Measurements from ENCODE around the gene KMT2C.

The KMT2C gene

DNA sequence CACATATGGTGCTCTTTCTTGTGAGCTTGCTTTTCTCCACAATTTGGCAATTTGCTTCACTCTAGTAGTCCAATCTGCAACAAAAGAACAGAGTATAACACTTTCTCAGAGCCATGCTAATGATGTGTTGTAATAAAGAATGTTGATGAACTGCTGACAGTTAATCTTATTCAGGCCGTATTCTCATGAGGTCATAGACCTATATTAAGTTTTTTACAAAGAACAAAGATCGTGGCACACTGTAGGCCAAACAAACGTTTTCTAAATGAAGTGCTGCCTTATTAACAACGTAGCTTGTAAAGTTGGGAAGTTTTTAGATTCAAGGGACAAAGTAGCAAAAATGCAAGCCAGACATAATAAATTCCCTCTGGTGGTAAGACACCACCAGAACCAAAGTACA, 250.2 kb downstream of the KMT2C start:
- H3K27me3 ChIP-seq (ENCODE audit: insufficient read depth, low read length, poor library complexity): no peaks in the 10 kb centered on the region
- ATAC-seq (ENCODE audit: insufficient read depth, low read depth) (no peak), DNase-seq (no peak)
- TF ChIP-seq CTCF (IDR thresholded peaks at IDR 0.05; ENCODE audit: borderline replicate concordance, extremely low read depth, low read length, poor library complexity, severe bottlenecking): no peak
- H3K4me2 ChIP-seq (ENCODE audit: insufficient read depth, low read length): no peak overlapping the region
- no peaks in the 10 kb centered on the region for H3K9me3 ChIP-seq (ENCODE audit: insufficient read depth, low read length, severe bottlenecking)
- H3K4me3 ChIP-seq (ENCODE audit: low read depth in 1 of 2, low read length in 2 of 2): no peak overlapping the region
- no peak overlapping the region for H3K9ac ChIP-seq (ENCODE audit: low read depth, low read length)
- no peaks in the 10 kb centered on the region for H3K79me2 ChIP-seq (ENCODE audit: insufficient read depth, low read length)
- no peaks in the 10 kb centered on the region for H4K20me1 ChIP-seq (ENCODE audit: insufficient read depth, low read length)
- peaks cover 85% of the 10 kb centered on the region for H3K36me3 ChIP-seq (ENCODE audit: insufficient read depth, low read length)
- no peaks in the 10 kb centered on the region for H3K4me1 ChIP-seq (ENCODE audit: insufficient read depth, low read length)
- no peak overlapping the region for H2AFZ ChIP-seq (ENCODE audit: low read depth, low read length)
- no peak overlapping the region for H3K27ac ChIP-seq (ENCODE audit: low read length)

DNA sequence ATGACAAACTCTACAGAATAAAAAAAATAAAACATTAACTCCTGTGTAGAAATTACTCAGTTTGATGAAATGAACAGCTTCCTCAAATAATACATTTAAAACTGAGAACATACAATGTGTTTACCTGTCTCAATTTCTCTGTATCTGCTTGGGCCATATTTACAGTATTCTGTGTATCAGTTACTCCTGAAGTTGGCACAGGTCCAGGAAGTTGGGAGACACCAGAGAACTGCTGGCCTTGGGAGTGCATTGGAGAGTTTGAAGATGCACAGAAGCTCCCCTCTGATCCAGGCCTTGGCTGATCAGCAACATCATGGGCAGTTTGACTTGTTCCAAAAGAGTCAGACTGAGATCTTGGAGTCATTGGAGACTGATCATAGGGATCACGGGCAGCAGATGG, 255.2 kb downstream of the KMT2C start:
- H3K27me3 ChIP-seq (ENCODE audit: insufficient read depth, low read length, poor library complexity): no peaks in the 10 kb centered on the region
- H3K4me2 ChIP-seq (ENCODE audit: insufficient read depth, low read length): no peak overlapping the region
- H3K4me1 ChIP-seq (ENCODE audit: insufficient read depth, low read length): no peaks in the 10 kb centered on the region
- H3K27ac ChIP-seq (ENCODE audit: low read length): no peak overlapping the region
- no peak overlapping the region for H3K9ac ChIP-seq (ENCODE audit: low read depth, low read length)
- H3K36me3 ChIP-seq (ENCODE audit: insufficient read depth, low read length): peaks cover 86% of the 10 kb centered on the region
- DNase-seq (no peak), ATAC-seq (ENCODE audit: insufficient read depth, low read depth) (no peak)
- H2AFZ ChIP-seq (ENCODE audit: low read depth, low read length): no peak overlapping the region
- H3K4me3 ChIP-seq (ENCODE audit: low read depth in 1 of 2, low read length in 2 of 2): no peak overlapping the region
- TF ChIP-seq EZH2 (IDR thresholded peaks at IDR 0.05; ENCODE audit: borderline replicate concordance, low read depth, low read length, severe bottlenecking): no peak
- no peaks in the 10 kb centered on the region for H3K9me3 ChIP-seq (ENCODE audit: insufficient read depth, low read length, severe bottlenecking)
- no peaks in the 10 kb centered on the region for H3K79me2 ChIP-seq (ENCODE audit: insufficient read depth, low read length)
- H4K20me1 ChIP-seq (ENCODE audit: insufficient read depth, low read length): no peaks in the 10 kb centered on the region

DNA sequence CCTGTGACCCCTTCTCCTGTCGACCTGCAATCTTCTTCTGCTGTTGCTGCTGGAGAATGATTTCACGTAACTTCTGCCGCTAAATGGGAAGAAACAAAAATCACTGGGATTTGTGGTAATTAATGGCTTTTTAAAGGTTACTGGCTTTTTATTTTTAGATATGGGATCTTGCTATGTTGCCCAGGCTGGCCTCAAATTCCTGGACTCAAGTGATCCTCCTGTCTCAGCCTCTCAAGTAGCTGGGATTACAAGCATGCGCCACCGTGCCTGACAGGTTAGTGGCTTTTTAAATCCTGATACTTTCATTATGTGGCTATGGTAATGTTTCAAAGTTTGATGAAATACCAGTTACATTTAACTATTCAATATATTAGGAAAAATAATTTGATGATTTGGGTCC, 255.8 kb downstream of the KMT2C start:
- Histone ChIP-seq H3K36me3 (ENCODE audit: insufficient read depth, low read length) (peaks cover 83% of the 10 kb centered on the region), H3K27me3 (ENCODE audit: insufficient read depth, low read length, poor library complexity) (no peaks in the 10 kb centered on the region), H3K27ac (ENCODE audit: low read length) (no peak overlapping the region), H3K4me3 (ENCODE audit: low read depth in 1 of 2, low read length in 2 of 2) (no peak overlapping the region), H2AFZ (ENCODE audit: low read depth, low read length) (no peak overlapping the region), H3K4me1 (ENCODE audit: insufficient read depth, low read length) (no peaks in the 10 kb centered on the region), H4K20me1 (ENCODE audit: insufficient read depth, low read length) (no peaks in the 10 kb centered on the region), H3K9ac (ENCODE audit: low read depth, low read length) (no peak overlapping the region), H3K79me2 (ENCODE audit: insufficient read depth, low read length) (no peaks in the 10 kb centered on the region), H3K9me3 (ENCODE audit: insufficient read depth, low read length, severe bottlenecking) (no peaks in the 10 kb centered on the region), H3K4me2 (ENCODE audit: insufficient read depth, low read length) (no peak overlapping the region)
- TF ChIP-seq EZH2 (IDR thresholded peaks at IDR 0.05; ENCODE audit: borderline replicate concordance, low read depth, low read length, severe bottlenecking) (no peak), CTCF (IDR thresholded peaks at IDR 0.05; ENCODE audit: borderline replicate concordance, extremely low read depth, low read length, poor library complexity, severe bottlenecking) (no peak)
- no peak for ATAC-seq (ENCODE audit: insufficient read depth, low read depth)
- no peak for DNase-seq

GRCh38 chr7:152178405-152179058, 257.3 kb downstream of the KMT2C start:
- Histone ChIP-seq H3K27ac (ENCODE audit: low read length) (no peak overlapping the region), H2AFZ (ENCODE audit: low read depth, low read length) (no peak overlapping the region), H3K9me3 (ENCODE audit: insufficient read depth, low read length, severe bottlenecking) (no peaks in the 10 kb centered on the region), H3K4me1 (ENCODE audit: insufficient read depth, low read length) (no peaks in the 10 kb centered on the region), H3K4me3 (ENCODE audit: low read depth in 1 of 2, low read length in 2 of 2) (no peak overlapping the region), H3K4me2 (ENCODE audit: insufficient read depth, low read length) (no peak overlapping the region), H4K20me1 (ENCODE audit: insufficient read depth, low read length) (no peaks in the 10 kb centered on the region), H3K27me3 (ENCODE audit: insufficient read depth, low read length, poor library complexity) (no peaks in the 10 kb centered on the region), H3K9ac (ENCODE audit: low read depth, low read length) (no peak overlapping the region), H3K36me3 (ENCODE audit: insufficient read depth, low read length) (peaks cover 88% of the 10 kb centered on the region), H3K79me2 (ENCODE audit: insufficient read depth, low read length) (no peaks in the 10 kb centered on the region)
- DNase-seq (no peak), ATAC-seq (ENCODE audit: insufficient read depth, low read depth) (no peak)
- TF ChIP-seq CTCF (IDR thresholded peaks at IDR 0.05; ENCODE audit: borderline replicate concordance, extremely low read depth, low read length, poor library complexity, severe bottlenecking) (no peak), EZH2 (IDR thresholded peaks at IDR 0.05; ENCODE audit: borderline replicate concordance, low read depth, low read length, severe bottlenecking) (no peak)

Data from DND-41 (cell line).